Measurements from ENCODE around the gene TFG. TPM values are rescaled to one million over a fixed set of nuclear protein-coding genes. Genes with fewer than 3 reads are reported as not detected.
A peak's percentile ranks its signal among the peaks of the same experiment; 100 is the strongest.

The TFG gene
- total RNA-seq, 1 experiment from 2014 or later: 224 TPM

GRCh38 chr3:100700708-100701107 is 8.6 kb upstream of the TFG start:
- no peak overlapping the region for H2AFZ ChIP-seq
- H3K79me2 ChIP-seq (ENCODE audit: low read depth): no peaks in the 10 kb centered on the region
- intact Hi-C loops (cut with micrococcal nuclease; ENCODE audit: unreplicated experiment): no loop called here
- no TSS peak for BruUV-seq (replicated peaks)
- H4K20me1 ChIP-seq (ENCODE audit: insufficient read depth): no peaks in the 10 kb centered on the region
- H3K4me2 ChIP-seq: no peak overlapping the region
- TF ChIP-seq CTCF (conservative IDR thresholded peaks at IDR 0.05): no peak
- ChIA-PET CTCF (no interaction called here), POLR2A (ENCODE audit: unreplicated experiment) (no interaction called here)
- H3K4me1 ChIP-seq (replicated peaks; ENCODE audit: insufficient read depth): peaks cover 15% of the 10 kb centered on the region
- 0 out of 2 replicates have a peak, but pooled peaks cover 8% of the 10 kb centered on the region for H3K9me3 ChIP-seq (ENCODE audit: insufficient read depth, low read depth)
- H3K36me3 ChIP-seq (ENCODE audit: low read depth): no peaks in the 10 kb centered on the region
- H3K27me3 ChIP-seq (ENCODE audit: insufficient read depth, low read depth): no peaks in the 10 kb centered on the region
- H3K4me3 ChIP-seq: no peak overlapping the region
- H3K27ac ChIP-seq: no peak overlapping the region
- no peak for DNase-seq
- no peaks in the 10 kb centered on the region for H3K9me2 ChIP-seq (ENCODE audit: insufficient read depth)
- no peaks in the 10 kb centered on the region for H3F3A ChIP-seq (ENCODE audit: insufficient read depth, low read depth)

- Histone ChIP-seq H3K9me3 (ENCODE audit: insufficient read depth, low read depth) (0 out of 2 replicates have a peak, but pooled peaks cover 8% of the 10 kb centered on the region), H3K36me3 (ENCODE audit: low read depth) (no peaks in the 10 kb centered on the region), H3K4me3 (no peak overlapping the region), H3K4me1 (replicated peaks; ENCODE audit: insufficient read depth) (peaks cover 10% of the 10 kb centered on the region), H3K4me2 (no peak overlapping the region), H3K27ac (0 out of 2 replicates have a peak overlapping the region, but pooled peaks have one; percentile 9), H3F3A (ENCODE audit: insufficient read depth, low read depth) (no peaks in the 10 kb centered on the region), H3K27me3 (ENCODE audit: insufficient read depth, low read depth) (no peaks in the 10 kb centered on the region), H4K20me1 (ENCODE audit: insufficient read depth) (no peaks in the 10 kb centered on the region), H3K9me2 (ENCODE audit: insufficient read depth) (no peaks in the 10 kb centered on the region), H2AFZ (peak overlapping the region; percentile 37), H3K79me2 (ENCODE audit: low read depth) (no peaks in the 10 kb centered on the region)
- TF ChIP-seq CTCF (conservative IDR thresholded peaks at IDR 0.05) (no peak), EZH2 (IDR thresholded peaks at IDR 0.05; ENCODE audit: low read depth) (no peak)
- ChIA-PET CTCF (no interaction called here), POLR2A (ENCODE audit: unreplicated experiment) (interaction anchor here (0.7 kb wide), 1 partner anchor 1215 kb away, joined by 5 read pairs; no protein-coding TSS in a partner anchor)
- no TSS peak for BruUV-seq (replicated peaks)
- intact Hi-C loops (cut with micrococcal nuclease; ENCODE audit: unreplicated experiment): no loop called here
- no peak for DNase-seq
Measured at GRCh38 chr3:100702082-100702979, 7.0 kb upstream of the TFG start.

GRCh38 chr3:100702980-100703345 is 6.3 kb upstream of the TFG start:
- Histone ChIP-seq H3K27me3 (ENCODE audit: insufficient read depth, low read depth) (no peaks in the 10 kb centered on the region), H4K20me1 (ENCODE audit: insufficient read depth) (no peaks in the 10 kb centered on the region), H3K4me1 (replicated peaks; ENCODE audit: insufficient read depth) (peaks cover 15% of the 10 kb centered on the region), H3K4me3 (no peak overlapping the region), H2AFZ (peak overlapping the region; percentile 37), H3K9me2 (ENCODE audit: insufficient read depth) (0 out of 2 replicates have a peak, but pooled peaks cover 3% of the 10 kb centered on the region), H3K79me2 (ENCODE audit: low read depth) (no peaks in the 10 kb centered on the region), H3K36me3 (ENCODE audit: low read depth) (no peaks in the 10 kb centered on the region), H3K4me2 (no peak overlapping the region), H3K27ac (no peak overlapping the region), H3K9me3 (ENCODE audit: insufficient read depth, low read depth) (0 out of 2 replicates have a peak, but pooled peaks cover 8% of the 10 kb centered on the region), H3F3A (ENCODE audit: insufficient read depth, low read depth) (peaks cover 4% of the 10 kb centered on the region; the same call in 1 of the 2 replicates)
- no TSS peak for BruUV-seq (replicated peaks)
- TF ChIP-seq EZH2 (IDR thresholded peaks at IDR 0.05; ENCODE audit: low read depth) (no peak), CTCF (conservative IDR thresholded peaks at IDR 0.05) (no peak)
- DNase-seq: no peak
- ChIA-PET POLR2A (ENCODE audit: unreplicated experiment) (interaction anchor here (0.7 kb wide), 1 partner anchor 1214 kb away, joined by 5 read pairs; no protein-coding TSS in a partner anchor), CTCF (no interaction called here)
- intact Hi-C loops (cut with micrococcal nuclease; ENCODE audit: unreplicated experiment): no loop called here

Data from PC-9 (cell line).